GM19372 (cell line): ENCODE results near the gene RHOH.

ENCODE experiments used
- ATAC-seq: cut with Tn5 transposase; IDR thresholded peaks from one replicate; pipeline ENCODE4 v1.9.1; 2021; ENCODE audit warnings: mild to moderate bottlenecking, low read depth, moderate library complexity; ENCODE audit not compliant: unreplicated experiment

The RHOH gene

GRCh38 chr4:40231316-40231863 is 34.6 kb downstream of the RHOH start:
- no peak for ATAC-seq

GRCh38 chr4:40232610-40233009 is 35.8 kb downstream of the RHOH start:
- no peak for ATAC-seq

GRCh38 chr4:40233227-40233626 is 36.4 kb downstream of the RHOH start:
- no peak for ATAC-seq

- ATAC-seq: no peak
Measured at GRCh38 chr4:40234519-40235039, 37.7 kb downstream of the RHOH start.

- ATAC-seq: no peak
Measured at GRCh38 chr4:40238008-40238699, 41.3 kb downstream of the RHOH start.

GRCh38 chr4:40238700-40239548 is 42.1 kb downstream of the RHOH start:
- ATAC-seq: no peak

GRCh38 chr4:40240040-40240653 is 43.3 kb downstream of the RHOH start:
- no peak for ATAC-seq

- ATAC-seq: no peak
Measured at GRCh38 chr4:40241026-40241425, 44.2 kb downstream of the RHOH start.

- ATAC-seq: no peak
Measured at GRCh38 chr4:40241941-40242340, 45.1 kb downstream of the RHOH start.

GRCh38 chr4:40243386-40243948 is 46.6 kb downstream of the RHOH start:
- no peak for ATAC-seq

GRCh38 chr4:40244606-40245005 is 47.8 kb downstream of the RHOH start:
- no peak for ATAC-seq

GRCh38 chr4:40245550-40245949 is 48.7 kb downstream of the RHOH start:
- no peak for ATAC-seq

GRCh38 chr4:40246011-40246900 is 49.4 kb downstream of the RHOH start:
- no peak for ATAC-seq

- ATAC-seq: no peak
Measured at GRCh38 chr4:40246938-40247337, 50.1 kb downstream of the RHOH start.

- ATAC-seq: no peak
Measured at GRCh38 chr4:40247350-40247749, 50.5 kb downstream of the RHOH start.

GRCh38 chr4:40251366-40251765 is 54.5 kb downstream of the RHOH start:
- no peak for ATAC-seq

- no peak for ATAC-seq
Measured at GRCh38 chr4:40253906-40254305, 57.1 kb downstream of the RHOH start.

GRCh38 chr4:40254608-40255392 is 58.0 kb downstream of the RHOH start:
- ATAC-seq: no peak
